IMR-90 (cell line): Measurements from ENCODE around the gene ITPKB.

Experiments used
- CHD1 ChIP-seq: IDR thresholded peaks from 2 replicates; pipeline ENCODE4 v1.6.1; 2012; ENCODE audit warnings: low read depth, low read length, improper control_type of control experiment
- MAZ ChIP-seq: IDR thresholded peaks from 2 replicates; pipeline ENCODE4 v1.6.1; 2012; ENCODE audit warnings: low read depth, mild to moderate bottlenecking, low read length, improper control_type of control experiment, moderate library complexity, borderline replicate concordance
- POLR2A ChIP-seq: IDR thresholded peaks from 2 replicates; pipeline ENCODE4 v1.6.1; 2012; ENCODE audit warnings: mild to moderate bottlenecking, low read depth, low read length
- RFX5 ChIP-seq: IDR thresholded peaks from 2 replicates; pipeline ENCODE4 v1.8.0; 2012; ENCODE audit warnings: low read depth, mild to moderate bottlenecking, low read length, moderate library complexity
- TF ChIP-seq, protein P1 (sequence below): conservative IDR thresholded peaks from 2 replicates; pipeline ENCODE4 v1.5.1; 2012; ENCODE audit warnings: mild to moderate bottlenecking, low read depth, low read length, improper control_type of control experiment

DNA sequence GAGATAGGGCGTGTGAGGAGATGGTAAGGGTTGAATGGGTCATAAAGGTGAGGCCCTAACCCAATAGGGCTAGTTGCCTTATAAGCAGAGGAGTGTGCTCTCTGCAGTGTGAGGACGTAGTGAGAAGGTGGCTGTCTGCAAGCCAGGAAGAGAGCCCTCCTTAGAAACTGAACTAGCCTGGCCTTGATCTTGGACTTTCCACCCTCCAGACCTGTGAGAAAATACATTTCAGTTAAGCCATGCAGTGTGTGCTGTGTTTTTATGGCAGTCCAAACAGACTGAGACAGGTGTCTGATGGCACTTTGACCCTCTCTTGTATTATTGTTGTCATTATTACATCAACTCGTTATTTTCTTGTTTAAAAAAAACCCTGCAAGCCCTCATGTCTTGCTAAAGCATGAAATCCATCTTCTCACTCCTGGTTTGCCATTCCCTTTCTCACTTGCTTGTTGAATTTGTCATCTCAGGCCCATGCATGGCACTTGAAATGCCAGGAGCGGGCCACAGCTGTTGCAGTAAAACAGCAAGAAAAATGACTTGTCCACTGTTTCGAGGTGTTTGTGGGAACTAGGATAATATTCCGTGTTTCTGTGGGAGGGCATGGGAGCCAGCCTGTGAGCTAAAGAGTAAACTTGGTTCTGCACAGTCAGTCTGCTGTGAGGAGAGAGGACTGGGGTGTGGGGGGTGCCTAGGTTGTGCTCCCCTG is 111.9 kb downstream of the ITPKB start:
- TF ChIP-seq, protein P1, sequence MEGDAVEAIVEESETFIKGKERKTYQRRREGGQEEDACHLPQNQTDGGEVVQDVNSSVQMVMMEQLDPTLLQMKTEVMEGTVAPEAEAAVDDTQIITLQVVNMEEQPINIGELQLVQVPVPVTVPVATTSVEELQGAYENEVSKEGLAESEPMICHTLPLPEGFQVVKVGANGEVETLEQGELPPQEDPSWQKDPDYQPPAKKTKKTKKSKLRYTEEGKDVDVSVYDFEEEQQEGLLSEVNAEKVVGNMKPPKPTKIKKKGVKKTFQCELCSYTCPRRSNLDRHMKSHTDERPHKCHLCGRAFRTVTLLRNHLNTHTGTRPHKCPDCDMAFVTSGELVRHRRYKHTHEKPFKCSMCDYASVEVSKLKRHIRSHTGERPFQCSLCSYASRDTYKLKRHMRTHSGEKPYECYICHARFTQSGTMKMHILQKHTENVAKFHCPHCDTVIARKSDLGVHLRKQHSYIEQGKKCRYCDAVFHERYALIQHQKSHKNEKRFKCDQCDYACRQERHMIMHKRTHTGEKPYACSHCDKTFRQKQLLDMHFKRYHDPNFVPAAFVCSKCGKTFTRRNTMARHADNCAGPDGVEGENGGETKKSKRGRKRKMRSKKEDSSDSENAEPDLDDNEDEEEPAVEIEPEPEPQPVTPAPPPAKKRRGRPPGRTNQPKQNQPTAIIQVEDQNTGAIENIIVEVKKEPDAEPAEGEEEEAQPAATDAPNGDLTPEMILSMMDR, result no peak
- TF ChIP-seq RFX5, result no peak
- TF ChIP-seq CHD1, result no peak
- no peak for TF ChIP-seq MAZ
- TF ChIP-seq POLR2A, result no peak
